Pancreas (tissue), 10 donors: ENCODE results near the gene DPYSL3. TPM values are rescaled to one million over a fixed set of nuclear protein-coding genes. Genes with fewer than 3 reads are reported as not detected.

ENCODE experiments used
- ATAC-seq, 4 donors: fragments of 200-7000 bp; cut with Tn5 transposase; one replicate each; pipeline versions ENCODE4 v1.8.0 to v1.9.1; 2020; ENCODE audit warnings: mild to moderate bottlenecking in 4 of 4, moderate library complexity in 4 of 4
- DNase-seq, 6 donors: peaks; one replicate each; pipeline ENCODE4 v3.0.0-alpha.2; 2020
- FAIRE-seq: peaks from 2 replicates; lab custom pipeline; 2012; peaks lifted over from hg19 to GRCh38; lab: Jason Lieb, UNC
- H3K27ac ChIP-seq, 4 donors: fragments of 200-600 bp; sonication (generic); 1 replicate in 3 of 4; 2 replicates in 1 of 4; pipeline versions ENCODE4 v1.5.0 to v1.8.0; 2020
- H3K27me3 ChIP-seq, 4 donors: fragments of 200-600 bp; one replicate each; pipeline ENCODE4 v1.8.0; 2021
- H3K36me3 ChIP-seq, 3 donors: fragments of 200-600 bp; sonication (generic) in 1 of 3; one replicate each; pipeline versions ENCODE4 v1.5.0 to v1.8.0; 2020 to 2021
- H3K4me1 ChIP-seq, 3 donors: fragments of 200-600 bp; one replicate each; pipeline ENCODE4 v1.8.0; 2021
- H3K4me3 ChIP-seq, 4 donors: fragments of 200-600 bp; sonication (generic) in 2 of 4; one replicate each; pipeline versions ENCODE4 v1.5.0 to v1.8.0; 2020 to 2021
- H3K9me3 ChIP-seq, 4 donors: fragments of 200-600 bp; one replicate each; pipeline ENCODE4 v1.8.0; 2021
- WGBS, 2 donors: extraction: QIAGEN DNeasy Blood & Tissue Kit; methylation state at CpG; one replicate each; pipeline ENCODE4 v1.1.7; 2013; 5-methylcytosine and 5-hydroxymethylcytosine counted together
- intact Hi-C, 3 donors: fragments of 100-400 bp; cut with DNase I; formaldehyde crosslinking; loops; one replicate each; pipeline versions ENCODE4 v1.11.1 to v1.14.2; 2022
- polyA plus RNA-seq, 2 donors: library from polyadenylated mRNA; stranded (reverse); fragments of 200-250 nt; gene quantifications; one replicate each; pipeline ENCODE4 v1.2.3, GENCODE V29; 2013
- total RNA-seq, 6 donors: library from RNA; stranded (reverse); fragmentation: NEBNext Ultra II Directional in 4 of 6; extraction: Animal tissue kit (Norgen Biotek cat#: 25700) in 4 of 6; gene quantifications; one replicate each; pipeline versions ENCODE4 v1.2.1 to v1.2.4, GENCODE V29; 2021 to 2023
- TF ChIP-seq, protein P1 (sequence below), 4 donors: fragments of 200-600 bp; sonication (generic) in 3 of 4; IDR thresholded peaks; one replicate each; pipeline versions ENCODE4 v1.5.0 to v1.8.0; 2021; ENCODE audit warnings: antibody characterized with exemption in 4 of 4
- donor health status: healthy with polysubstance abuse.
- donor health status: DM: no; HTN: no; CAD: no; lungs with moderate emphysema.
- donor health status: DM: no; HTN: no; CAD: no.
- donor health status: control.
- donor health status: control.
- donor health status: Bipolar disorder and iron deficiency.
- donor health status: DM: yes; HTN: yes; CAD: no.
- donor health status: DM: no; HTN: no; CAD: no.
- donor health status: DM: no; HTN: no; CAD: no.
- donor health status: DM: yes; HTN: yes; CAD: no.

Gene DPYSL3
- total and polyA plus RNA-seq, 8 donors: 1.7 to 18.4 (median 5.0) TPM

- Histone ChIP-seq H3K4me1 (no peaks in the 10 kb centered on the region), H3K27ac (no peak overlapping the region), H3K36me3 (no peaks in the 10 kb centered on the region), H3K27me3 (no peaks in the 10 kb centered on the region), H3K9me3 (no peaks in the 10 kb centered on the region), H3K4me3 (no peak overlapping the region)
- ATAC-seq (no peak), FAIRE-seq (no peak), DNase-seq (no peak)
- intact Hi-C loops: no loop called here
- 64 to 93% methylated on average over 1 of the region's 1 CpG for WGBS, 2 donors
- TF ChIP-seq, protein P1, sequence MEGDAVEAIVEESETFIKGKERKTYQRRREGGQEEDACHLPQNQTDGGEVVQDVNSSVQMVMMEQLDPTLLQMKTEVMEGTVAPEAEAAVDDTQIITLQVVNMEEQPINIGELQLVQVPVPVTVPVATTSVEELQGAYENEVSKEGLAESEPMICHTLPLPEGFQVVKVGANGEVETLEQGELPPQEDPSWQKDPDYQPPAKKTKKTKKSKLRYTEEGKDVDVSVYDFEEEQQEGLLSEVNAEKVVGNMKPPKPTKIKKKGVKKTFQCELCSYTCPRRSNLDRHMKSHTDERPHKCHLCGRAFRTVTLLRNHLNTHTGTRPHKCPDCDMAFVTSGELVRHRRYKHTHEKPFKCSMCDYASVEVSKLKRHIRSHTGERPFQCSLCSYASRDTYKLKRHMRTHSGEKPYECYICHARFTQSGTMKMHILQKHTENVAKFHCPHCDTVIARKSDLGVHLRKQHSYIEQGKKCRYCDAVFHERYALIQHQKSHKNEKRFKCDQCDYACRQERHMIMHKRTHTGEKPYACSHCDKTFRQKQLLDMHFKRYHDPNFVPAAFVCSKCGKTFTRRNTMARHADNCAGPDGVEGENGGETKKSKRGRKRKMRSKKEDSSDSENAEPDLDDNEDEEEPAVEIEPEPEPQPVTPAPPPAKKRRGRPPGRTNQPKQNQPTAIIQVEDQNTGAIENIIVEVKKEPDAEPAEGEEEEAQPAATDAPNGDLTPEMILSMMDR (IDR thresholded peaks at IDR 0.05): no peak
These were observed 7.5 kb upstream of the DPYSL3 start for GRCh38 chr5:147517383-147517782.

- no peaks in the 10 kb centered on the region for H3K4me1 ChIP-seq
- H3K4me3 ChIP-seq: no peak overlapping the region
- H3K9me3 ChIP-seq: no peaks in the 10 kb centered on the region
- H3K27me3 ChIP-seq: peaks cover 0 to 4% (median 0%) of the 10 kb centered on the region in 4 donors
- H3K27ac ChIP-seq: no peak overlapping the region
- ATAC-seq: no peak
- TF ChIP-seq, protein P1 (IDR thresholded peaks at IDR 0.05): no peak
- intact Hi-C loops: no loop called here
- no peaks in the 10 kb centered on the region for H3K36me3 ChIP-seq
- WGBS, 2 donors: 56 to 59% methylated on average over 7 of the region's 7 CpGs
- no peak for FAIRE-seq
- DNase-seq: no peak
These were observed 5.4 kb upstream of the DPYSL3 start for GRCh38 chr5:147515269-147515668.

GRCh38 chr5:147512659-147513379 is 3.0 kb upstream of the DPYSL3 start:
- H3K27me3 ChIP-seq: peaks cover 0 to 4% (median 0%) of the 10 kb centered on the region in 4 donors
- peaks cover 0 to 9% (median 0%) of the 10 kb centered on the region in 3 donors for H3K4me1 ChIP-seq
- TF ChIP-seq, protein P1 (IDR thresholded peaks at IDR 0.05): no peak
- no peak for DNase-seq
- intact Hi-C loops: no loop called here
- H3K4me3 ChIP-seq: no peak overlapping the region
- WGBS, 2 donors: 61 to 67% methylated on average over 3 of the region's 3 CpGs
- ATAC-seq: no peak
- no peak for FAIRE-seq
- H3K36me3 ChIP-seq: no peaks in the 10 kb centered on the region
- no peaks in the 10 kb centered on the region for H3K9me3 ChIP-seq
- no peak overlapping the region for H3K27ac ChIP-seq

- Histone ChIP-seq H3K36me3 (no peaks in the 10 kb centered on the region), H3K4me3 (no peak overlapping the region), H3K27me3 (peaks cover 0 to 6% (median 2%) of the 10 kb centered on the region in 4 donors), H3K9me3 (no peaks in the 10 kb centered on the region), H3K27ac (no peak overlapping the region), H3K4me1 (peaks cover 0 to 9% (median 0%) of the 10 kb centered on the region in 3 donors)
- intact Hi-C loops: no loop called here
- FAIRE-seq (no peak), DNase-seq (no peak), ATAC-seq (no peak)
- 72 to 77% methylated on average over 7 of the region's 7 CpGs for WGBS, 2 donors
- TF ChIP-seq, protein P1 (IDR thresholded peaks at IDR 0.05): no peak
These were observed 1.0 kb upstream of the DPYSL3 start for GRCh38 chr5:147510885-147511284.
